GM19238 (cell line): Measurements from ENCODE around the gene TMEM150A.
A peak's percentile ranks its signal among the peaks of the same experiment; 100 is the strongest.
"Not testable (repeated sequence)": the region's sequence is repeated elsewhere in the genome, so short reads cannot be mapped to it uniquely, and the experiment has no call there.

ENCODE experiments used
- DNase-seq: peaks from one replicate; pipeline ENCODE4 v3.0.0; 2011; ENCODE audit warnings: low spot score; ENCODE audit not compliant: insufficient read length

The TMEM150A gene

GRCh38 chr2:85594715-85595300 lies 7.7 kb downstream of the TMEM150A start:
- no peak for DNase-seq

- no peak for DNase-seq
Observed at GRCh38 chr2:85593023-85593422, 9.5 kb downstream of the TMEM150A start.

GRCh38 chr2:85592299-85592698 lies 10.2 kb downstream of the TMEM150A start:
- DNase-seq = not testable (repeated sequence)

- no peak for DNase-seq
Observed at GRCh38 chr2:85591563-85591962, 10.9 kb downstream of the TMEM150A start.

GRCh38 chr2:85590950-85591349 lies 11.5 kb downstream of the TMEM150A start:
- no peak for DNase-seq

- DNase-seq = no peak
Observed at GRCh38 chr2:85589982-85590791, 12.3 kb downstream of the TMEM150A start.

- no peak for DNase-seq
Observed at GRCh38 chr2:85589181-85589580, 13.3 kb downstream of the TMEM150A start.

- no peak for DNase-seq
Observed at GRCh38 chr2:85588645-85589044, 13.9 kb downstream of the TMEM150A start.

- no peak for DNase-seq
Observed at GRCh38 chr2:85588236-85588635, 14.3 kb downstream of the TMEM150A start.

- DNase-seq = no peak
Observed at GRCh38 chr2:85585781-85586105, 16.8 kb downstream of the TMEM150A start.

- DNase-seq = no peak
Observed at GRCh38 chr2:85584857-85585780, 17.4 kb downstream of the TMEM150A start.

- DNase-seq = no peak
Observed at GRCh38 chr2:85584354-85584856, 18.1 kb downstream of the TMEM150A start, which contains the start of gene VAMP5. Gene VAMP5 (plus strand): TSS chr2:85584431. CDS start chr2:85584491, 60 bp downstream.

GRCh38 chr2:85583667-85584353 lies 18.7 kb downstream of the TMEM150A start:
- peak; percentile 73 for DNase-seq

GRCh38 chr2:85582492-85582891 lies 20.0 kb downstream of the TMEM150A start:
- no peak for DNase-seq

- DNase-seq = no peak
Observed at GRCh38 chr2:85580206-85580605, 22.3 kb downstream of the TMEM150A start.

- DNase-seq = no peak
Observed at GRCh38 chr2:85579266-85579935, 23.1 kb downstream of the TMEM150A start.

GRCh38 chr2:85578243-85579180 lies 24.0 kb downstream of the TMEM150A start:
- peak; percentile 51 for DNase-seq

- DNase-seq = peak; percentile 61
Observed at GRCh38 chr2:85577386-85578242, 24.9 kb downstream of the TMEM150A start, which contains the start of gene VAMP8. Gene VAMP8 (plus strand): TSS chr2:85577586. CDS start chr2:85577647, 61 bp downstream.

- no peak for DNase-seq
Observed at GRCh38 chr2:85577063-85577385, 25.5 kb downstream of the TMEM150A start.
